ENCODE measurements around the gene HOXC9.

The HOXC9 gene

DNA sequence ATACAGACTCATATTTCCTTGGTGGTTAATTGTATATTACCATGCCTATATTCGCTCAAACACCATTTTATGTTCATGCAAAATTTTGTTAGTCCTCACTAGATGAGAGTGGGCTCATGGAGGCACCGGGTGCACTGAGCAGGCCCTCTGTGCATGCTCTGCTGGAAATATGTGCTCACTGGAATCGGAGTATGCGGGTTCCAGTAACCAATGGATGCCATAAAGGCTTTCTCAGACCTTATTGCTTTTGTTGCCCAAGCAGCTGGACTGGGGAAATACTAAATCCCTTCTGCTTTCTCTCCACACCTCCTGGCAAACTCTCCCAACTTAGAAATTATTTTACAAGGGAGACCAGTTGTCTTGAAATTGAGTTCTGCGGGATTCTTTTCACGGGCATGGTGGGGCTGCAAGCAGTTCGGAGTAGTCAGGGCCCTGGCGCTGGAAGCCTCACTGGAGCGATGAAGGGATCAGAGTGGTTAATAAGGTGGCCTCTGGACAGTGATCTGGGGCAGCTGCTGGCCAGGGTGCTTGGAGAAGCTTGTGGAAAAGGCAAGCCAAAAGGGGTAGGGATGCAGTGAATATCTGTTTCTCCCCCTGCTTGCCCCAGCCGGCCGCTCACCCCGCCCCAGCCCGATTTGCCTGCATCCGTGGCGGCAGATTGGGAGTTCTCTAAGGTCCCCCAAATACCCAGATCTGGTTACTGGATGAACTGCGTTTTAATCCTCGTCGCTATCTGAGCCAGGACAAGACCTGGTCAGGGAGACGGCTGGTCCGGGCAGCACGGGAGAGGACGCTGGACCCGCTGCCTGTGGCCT, 20.8 kb downstream of the HOXC9 start:
- TF ChIP-seq, protein P1, sequence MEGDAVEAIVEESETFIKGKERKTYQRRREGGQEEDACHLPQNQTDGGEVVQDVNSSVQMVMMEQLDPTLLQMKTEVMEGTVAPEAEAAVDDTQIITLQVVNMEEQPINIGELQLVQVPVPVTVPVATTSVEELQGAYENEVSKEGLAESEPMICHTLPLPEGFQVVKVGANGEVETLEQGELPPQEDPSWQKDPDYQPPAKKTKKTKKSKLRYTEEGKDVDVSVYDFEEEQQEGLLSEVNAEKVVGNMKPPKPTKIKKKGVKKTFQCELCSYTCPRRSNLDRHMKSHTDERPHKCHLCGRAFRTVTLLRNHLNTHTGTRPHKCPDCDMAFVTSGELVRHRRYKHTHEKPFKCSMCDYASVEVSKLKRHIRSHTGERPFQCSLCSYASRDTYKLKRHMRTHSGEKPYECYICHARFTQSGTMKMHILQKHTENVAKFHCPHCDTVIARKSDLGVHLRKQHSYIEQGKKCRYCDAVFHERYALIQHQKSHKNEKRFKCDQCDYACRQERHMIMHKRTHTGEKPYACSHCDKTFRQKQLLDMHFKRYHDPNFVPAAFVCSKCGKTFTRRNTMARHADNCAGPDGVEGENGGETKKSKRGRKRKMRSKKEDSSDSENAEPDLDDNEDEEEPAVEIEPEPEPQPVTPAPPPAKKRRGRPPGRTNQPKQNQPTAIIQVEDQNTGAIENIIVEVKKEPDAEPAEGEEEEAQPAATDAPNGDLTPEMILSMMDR (conservative IDR thresholded peaks at IDR 0.05; ENCODE audit: control insufficient read depth, insufficient read depth, low read depth, low read length), result no peak
- peak overlapping the region; percentile 94 for H3K4me3 ChIP-seq (ENCODE audit: control insufficient read depth, low read depth, low read length)
- no peak for DNase-seq (ENCODE audit: low read depth)

DNA sequence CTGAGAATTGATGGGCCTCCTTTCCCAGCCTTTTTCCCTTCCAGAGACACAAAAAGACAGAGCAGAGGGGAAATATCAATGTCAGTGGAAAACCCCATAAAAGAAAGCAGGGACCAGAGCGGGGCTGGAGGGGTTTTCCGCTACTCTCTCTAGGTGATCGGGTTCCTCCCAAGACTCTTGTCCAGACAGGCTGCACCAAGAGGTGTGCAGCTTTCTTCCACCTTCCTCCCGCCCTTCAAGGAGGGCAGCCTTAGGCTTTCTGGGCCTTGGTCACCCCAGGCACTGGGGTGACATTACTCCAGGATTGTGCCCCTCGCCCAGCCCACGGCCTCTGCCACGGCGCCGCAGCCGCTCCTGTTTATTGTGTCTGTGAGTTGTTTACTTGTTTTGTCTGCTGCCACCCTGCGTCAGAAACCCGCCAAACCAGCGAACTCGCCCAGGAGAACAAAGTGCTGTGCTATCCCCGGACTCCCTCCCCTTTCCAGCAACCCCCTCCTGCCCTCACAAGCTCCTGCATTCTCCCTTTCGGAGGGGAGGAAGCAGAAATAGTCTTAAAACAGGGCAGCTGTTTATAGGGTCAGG, 21.6 kb downstream of the HOXC9 start:
- TF ChIP-seq, protein P1 (conservative IDR thresholded peaks at IDR 0.05; ENCODE audit: control insufficient read depth, insufficient read depth, low read depth, low read length), result peak; percentile 21
- peak overlapping the region; percentile 94 for H3K4me3 ChIP-seq (ENCODE audit: control insufficient read depth, low read depth, low read length)
- DNase-seq (ENCODE audit: low read depth), result peak; percentile 64

DNA sequence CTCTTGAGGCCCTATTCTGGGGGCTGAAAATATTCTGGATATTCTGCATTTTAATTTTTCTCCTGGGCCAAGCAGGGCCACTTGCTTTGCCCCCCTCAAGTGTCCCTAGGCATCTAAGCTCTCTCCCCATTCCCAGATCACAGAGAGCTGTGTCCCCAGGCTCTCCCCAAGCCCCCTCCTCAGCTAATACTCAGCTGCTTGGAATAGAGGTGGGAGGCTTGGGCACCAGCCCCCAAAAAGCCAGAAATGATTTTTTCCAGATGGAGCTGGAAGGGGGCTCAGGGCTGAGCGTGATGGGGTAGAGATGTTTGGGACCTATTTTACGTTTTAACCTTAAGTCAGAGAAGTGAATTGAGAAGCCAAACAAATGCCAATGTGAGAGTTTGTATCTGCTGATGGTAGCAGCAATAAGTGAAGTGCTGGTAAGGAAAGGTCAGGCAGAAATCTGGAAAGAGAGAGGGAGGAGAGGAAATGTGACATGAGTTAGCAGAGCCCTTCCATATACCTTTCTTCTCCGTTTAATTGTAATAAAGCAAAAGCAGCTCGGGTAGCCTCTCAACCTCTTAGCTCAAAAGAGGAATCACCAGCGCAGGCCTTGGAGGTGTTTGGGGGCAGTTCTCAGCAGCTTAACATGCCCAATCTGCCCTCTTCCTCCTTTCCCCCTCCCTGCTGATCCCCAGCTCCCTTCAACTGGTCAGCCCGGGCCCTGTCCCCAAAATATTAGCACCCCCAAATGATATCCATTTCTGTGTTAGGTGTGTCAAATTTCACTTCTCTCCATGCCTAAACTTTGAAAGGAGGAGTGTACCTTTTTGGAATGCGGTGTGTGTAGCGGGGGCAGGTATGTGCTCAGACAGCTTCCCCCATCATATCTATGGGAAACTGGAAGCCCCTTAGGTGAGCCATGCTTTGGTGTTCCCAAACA, 23.3 kb downstream of the HOXC9 start:
- no peak for DNase-seq (ENCODE audit: low read depth)
- H3K4me3 ChIP-seq (ENCODE audit: control insufficient read depth, low read depth, low read length), result peak overlapping the region; percentile 33
- TF ChIP-seq, protein P1 (conservative IDR thresholded peaks at IDR 0.05; ENCODE audit: control insufficient read depth, insufficient read depth, low read depth, low read length), result no peak

DNA sequence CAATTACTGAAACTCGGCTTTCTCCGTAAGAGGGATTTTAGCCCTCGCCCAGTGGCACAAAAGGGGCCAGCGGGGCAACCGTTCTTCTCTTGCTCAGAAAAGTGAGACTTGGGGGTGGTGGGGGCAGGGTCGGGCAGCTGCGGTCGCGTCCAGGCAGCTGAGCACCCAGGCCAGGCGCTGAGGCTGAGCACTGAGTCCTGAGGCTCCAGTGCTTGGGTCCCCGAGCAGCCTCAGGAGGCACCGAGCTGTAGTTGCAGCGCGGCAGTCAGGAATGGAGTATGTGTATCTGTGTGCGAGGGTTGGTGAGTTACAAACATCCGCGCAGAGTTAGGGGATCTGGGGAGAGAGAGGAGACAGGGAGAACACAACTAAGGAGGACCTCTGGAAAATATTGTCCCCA, 24.2 kb downstream of the HOXC9 start:
- DNase-seq (ENCODE audit: low read depth), result no peak
- TF ChIP-seq, protein P1 (conservative IDR thresholded peaks at IDR 0.05; ENCODE audit: control insufficient read depth, insufficient read depth, low read depth, low read length), result no peak
- H3K4me3 ChIP-seq (ENCODE audit: control insufficient read depth, low read depth, low read length), result peak overlapping the region; percentile 33

DNA sequence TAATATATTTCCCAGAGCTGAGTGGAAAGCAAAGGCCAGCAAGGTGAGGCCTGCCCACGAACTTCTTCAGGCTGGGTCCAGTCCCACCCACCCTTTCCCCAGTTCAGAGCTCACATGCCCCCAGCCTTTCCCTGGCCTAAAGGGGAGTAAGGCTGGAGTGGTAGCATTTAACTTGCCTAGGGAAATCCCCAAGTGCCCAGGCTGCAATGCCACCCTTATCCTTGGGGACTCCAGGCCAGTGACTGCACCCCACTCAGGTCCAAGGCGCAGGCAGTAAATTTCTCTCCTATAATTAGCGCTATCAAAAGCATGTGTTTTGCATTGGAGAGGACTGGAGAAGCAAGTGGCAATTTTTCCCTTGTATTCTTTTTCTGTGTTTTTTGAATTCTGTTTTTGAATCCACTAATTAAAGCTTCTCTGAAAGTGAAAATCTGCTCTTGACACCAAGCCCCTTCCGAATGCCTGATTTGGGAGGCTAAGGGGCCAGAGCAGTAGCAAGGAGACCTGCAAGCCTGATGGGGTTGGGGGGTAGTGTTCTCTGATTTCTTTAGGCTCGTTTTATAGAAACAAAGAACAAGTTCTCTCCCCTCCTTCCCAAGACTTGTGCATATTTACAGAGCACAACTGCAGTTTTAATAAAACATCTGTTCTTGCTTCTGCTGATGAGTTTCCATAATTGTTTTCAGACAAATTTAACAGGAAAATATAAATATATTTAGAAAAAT, 24.8 kb downstream of the HOXC9 start:
- TF ChIP-seq, protein P1 (conservative IDR thresholded peaks at IDR 0.05; ENCODE audit: control insufficient read depth, insufficient read depth, low read depth, low read length), result no peak
- DNase-seq (ENCODE audit: low read depth), result no peak
- peak overlapping the region; percentile 33 for H3K4me3 ChIP-seq (ENCODE audit: control insufficient read depth, low read depth, low read length)

All from fibroblast of mammary gland (primary cell).